Omental fat pad (tissue), 4 donors: ENCODE measurements around the gene GLTP. TPM values are rescaled to one million over a fixed set of nuclear protein-coding genes. Genes with fewer than 3 reads are reported as not detected.

Source experiments
- ATAC-seq: fragments of 150-250 bp; one replicate; pipeline ENCODE4 v1.9.1; 2016; ENCODE audit warnings: mild to moderate bottlenecking, moderate library complexity; ENCODE audit not compliant: low FRiP score
- DNase-seq: peaks from one replicate; pipeline ENCODE4 v3.0.0-alpha.2; 2019; ENCODE audit warnings: low spot score
- total RNA-seq, 4 donors: library from RNA; depleted of rRNA; stranded (reverse); fragments of >200 nt; gene quantifications; one replicate each; pipeline ENCODE4 v1.1.0, GENCODE V29; 2016
- TF ChIP-seq, protein P1 (sequence below), 3 donors: fragments of 450-650 bp; IDR thresholded peaks; one replicate each; pipeline ENCODE4 v1.5.1; 2016 to 2017; ENCODE audit warnings: antibody characterized with exemption in 3 of 3, mild to moderate bottlenecking in 3 of 3, moderate library complexity in 2 of 3

GLTP gene
- total RNA-seq, 4 donors from 2014 or later = 28.5 to 42.7 (median 36.5) TPM

DNA sequence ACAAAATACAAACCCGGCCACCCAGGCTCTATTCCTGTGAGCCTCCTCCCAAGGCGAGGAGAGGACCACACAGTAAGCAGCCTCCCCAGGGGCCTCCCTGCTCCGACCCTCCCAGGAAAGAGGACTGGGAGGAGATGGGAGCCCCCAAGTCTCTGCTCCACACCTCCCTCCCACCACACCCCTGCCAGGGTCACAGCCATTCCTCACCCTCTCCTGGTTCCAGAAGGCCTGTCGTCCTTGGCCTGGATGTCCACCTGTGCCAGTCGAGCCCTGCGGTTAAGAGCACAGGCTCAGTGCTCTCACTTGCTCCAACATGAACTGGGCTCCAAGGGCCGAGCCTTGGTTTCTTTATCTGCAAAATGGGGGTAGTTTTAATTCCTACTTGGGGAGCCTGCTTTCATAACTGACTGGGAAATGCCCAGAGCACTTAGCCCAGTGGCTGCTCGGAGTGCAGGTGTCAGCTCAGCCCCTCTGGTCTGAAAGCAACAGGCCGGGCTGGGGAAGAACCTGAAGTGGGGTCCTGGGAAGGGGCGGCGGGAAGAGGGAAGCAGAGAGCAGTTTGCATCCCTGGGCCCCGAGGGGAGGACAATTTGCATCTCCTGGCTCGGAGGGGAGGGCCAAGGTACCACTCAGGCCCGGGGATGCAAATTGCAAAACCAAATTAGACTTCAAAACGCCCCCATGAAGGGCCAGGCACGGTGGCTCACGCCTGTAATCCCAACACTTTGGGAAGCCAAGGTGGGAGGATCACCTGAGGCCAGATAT, 43.3 kb upstream of the GLTP start:
- ATAC-seq (no peak), DNase-seq (no peak)
- TF ChIP-seq, protein P1, sequence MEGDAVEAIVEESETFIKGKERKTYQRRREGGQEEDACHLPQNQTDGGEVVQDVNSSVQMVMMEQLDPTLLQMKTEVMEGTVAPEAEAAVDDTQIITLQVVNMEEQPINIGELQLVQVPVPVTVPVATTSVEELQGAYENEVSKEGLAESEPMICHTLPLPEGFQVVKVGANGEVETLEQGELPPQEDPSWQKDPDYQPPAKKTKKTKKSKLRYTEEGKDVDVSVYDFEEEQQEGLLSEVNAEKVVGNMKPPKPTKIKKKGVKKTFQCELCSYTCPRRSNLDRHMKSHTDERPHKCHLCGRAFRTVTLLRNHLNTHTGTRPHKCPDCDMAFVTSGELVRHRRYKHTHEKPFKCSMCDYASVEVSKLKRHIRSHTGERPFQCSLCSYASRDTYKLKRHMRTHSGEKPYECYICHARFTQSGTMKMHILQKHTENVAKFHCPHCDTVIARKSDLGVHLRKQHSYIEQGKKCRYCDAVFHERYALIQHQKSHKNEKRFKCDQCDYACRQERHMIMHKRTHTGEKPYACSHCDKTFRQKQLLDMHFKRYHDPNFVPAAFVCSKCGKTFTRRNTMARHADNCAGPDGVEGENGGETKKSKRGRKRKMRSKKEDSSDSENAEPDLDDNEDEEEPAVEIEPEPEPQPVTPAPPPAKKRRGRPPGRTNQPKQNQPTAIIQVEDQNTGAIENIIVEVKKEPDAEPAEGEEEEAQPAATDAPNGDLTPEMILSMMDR (IDR thresholded peaks at IDR 0.05) = no peak

DNA sequence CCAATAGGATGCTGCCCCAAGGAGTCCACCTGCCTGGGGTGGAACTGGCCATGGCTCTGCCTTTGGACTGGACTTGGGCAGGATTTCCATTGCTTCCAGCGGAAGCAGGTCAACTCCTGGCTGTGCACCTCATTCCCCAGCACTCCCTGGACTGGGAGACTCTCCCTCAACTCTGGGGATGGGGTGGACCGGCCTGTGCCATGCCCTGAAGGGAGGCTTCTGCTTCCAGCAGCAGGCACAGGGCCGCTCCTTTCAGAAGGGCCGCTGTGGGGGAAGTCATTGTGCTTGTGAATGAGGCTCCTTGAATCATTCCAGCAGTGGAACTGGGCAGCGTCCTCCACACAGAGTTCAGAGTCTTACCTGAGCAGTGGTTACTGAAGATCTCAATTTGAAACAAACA, 42.7 kb upstream of the GLTP start:
- DNase-seq = no peak
- TF ChIP-seq, protein P1 (IDR thresholded peaks at IDR 0.05) = no peak
- ATAC-seq = no peak

DNA sequence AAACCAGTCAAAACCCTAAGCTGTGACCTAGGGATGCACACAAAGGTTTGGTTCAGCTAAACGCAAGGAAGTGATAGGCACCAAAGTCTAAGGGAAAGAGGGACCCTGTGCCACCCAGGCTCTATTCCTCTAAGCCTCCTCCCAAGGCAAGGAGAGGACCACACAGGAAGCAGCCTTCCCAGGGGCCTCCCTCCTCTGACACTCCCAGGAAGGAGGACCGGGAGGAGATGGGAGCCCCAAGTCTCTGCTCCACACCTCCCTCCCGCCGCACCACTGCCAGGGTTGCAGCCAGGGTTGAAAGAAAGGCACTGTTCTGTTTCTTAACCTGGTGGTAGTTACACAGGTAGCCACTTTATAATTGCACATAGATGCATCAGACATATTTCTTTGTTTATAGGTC, 41.6 kb upstream of the GLTP start:
- TF ChIP-seq, protein P1 (IDR thresholded peaks at IDR 0.05) = no peak
- DNase-seq = no peak

GRCh38 chr12:109920261-109920780, 40.0 kb upstream of the GLTP start:
- TF ChIP-seq, protein P1 (IDR thresholded peaks at IDR 0.05) = no peak
- ATAC-seq (no peak), DNase-seq (no peak)

More for the DNA sequence above, 41.6 kb upstream of the GLTP start:
- ATAC-seq = no peak

GRCh38 chr12:109919456-109919855, 39.1 kb upstream of the GLTP start:
- TF ChIP-seq, protein P1 (IDR thresholded peaks at IDR 0.05) = no peak
- DNase-seq (no peak), ATAC-seq (no peak)

DNA sequence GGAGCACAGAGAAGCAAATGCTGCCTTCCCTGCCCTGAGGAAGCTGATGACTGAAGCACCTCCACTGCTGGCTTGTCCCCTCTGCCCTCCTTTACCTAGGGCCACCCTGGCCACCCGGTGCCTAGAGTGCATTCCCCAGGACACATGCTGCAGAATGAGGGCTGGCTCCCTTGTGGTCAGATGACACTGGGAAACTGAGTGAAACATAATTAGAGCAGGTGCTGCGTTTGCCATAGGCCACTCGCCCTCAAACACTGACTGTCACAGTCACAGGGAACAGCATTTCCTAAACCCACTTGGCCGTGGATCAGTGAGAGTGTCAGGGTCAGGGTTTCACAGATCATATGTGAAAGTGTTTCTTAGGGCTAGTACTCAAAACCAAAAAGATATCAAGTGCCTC, 35.7 kb upstream of the GLTP start:
- ATAC-seq (no peak), DNase-seq (no peak)
- TF ChIP-seq, protein P1 (IDR thresholded peaks at IDR 0.05) = no peak
